ENCODE data around the gene KAT6B.

The KAT6B gene

DNA sequence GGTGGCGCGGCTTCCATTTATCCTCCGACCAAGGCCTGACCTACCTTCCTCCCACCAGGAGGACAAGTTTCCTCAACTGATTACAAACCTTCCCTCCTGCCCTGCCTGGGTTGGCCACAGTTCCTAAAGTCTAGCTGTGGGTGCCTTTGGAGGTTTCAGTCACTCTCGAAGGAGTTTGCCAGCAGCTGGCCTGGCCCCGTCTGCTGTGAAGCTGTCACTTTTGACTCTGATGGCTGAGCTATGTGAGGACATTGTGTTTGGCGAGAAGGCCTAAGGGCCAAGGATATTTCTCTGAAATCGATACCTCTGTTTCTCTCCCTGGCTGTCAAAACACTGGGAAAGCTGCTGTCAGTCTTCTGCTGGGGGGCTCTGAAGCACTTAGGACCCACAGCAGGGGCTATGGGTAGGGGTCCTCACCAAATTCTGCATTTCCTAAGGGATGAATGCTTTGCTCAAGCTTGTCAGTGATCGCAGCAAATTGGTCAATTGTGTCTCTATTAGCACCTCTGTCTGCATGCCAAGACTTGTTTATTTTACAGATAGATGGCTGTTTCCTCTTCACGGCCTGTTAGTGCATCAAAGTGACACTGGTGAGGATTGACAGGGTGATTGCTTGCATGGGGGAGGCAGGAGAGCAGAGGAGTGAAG, 253.2 kb downstream of the KAT6B start:
- no peak for DNase-seq

DNA sequence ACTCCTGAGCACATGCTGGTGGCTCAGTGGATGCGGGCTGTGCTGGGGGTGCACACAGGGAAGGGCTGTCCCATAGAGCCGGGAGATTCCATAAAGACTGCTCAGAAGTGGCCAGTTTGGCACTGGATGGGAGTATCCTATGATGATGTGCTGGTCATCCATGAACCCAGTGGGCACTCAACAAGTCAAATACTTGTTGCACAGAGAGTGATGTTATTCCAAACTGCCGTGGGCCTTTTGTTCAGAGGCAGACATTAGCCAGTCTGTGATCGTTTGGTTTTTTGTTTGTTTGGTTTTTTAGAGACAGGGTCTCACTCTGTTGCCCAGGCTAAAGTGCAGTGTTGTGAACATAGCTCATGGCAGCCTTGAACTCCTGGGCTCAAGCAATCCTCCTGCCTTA, 254.2 kb downstream of the KAT6B start:
- DNase-seq, result no peak

DNA sequence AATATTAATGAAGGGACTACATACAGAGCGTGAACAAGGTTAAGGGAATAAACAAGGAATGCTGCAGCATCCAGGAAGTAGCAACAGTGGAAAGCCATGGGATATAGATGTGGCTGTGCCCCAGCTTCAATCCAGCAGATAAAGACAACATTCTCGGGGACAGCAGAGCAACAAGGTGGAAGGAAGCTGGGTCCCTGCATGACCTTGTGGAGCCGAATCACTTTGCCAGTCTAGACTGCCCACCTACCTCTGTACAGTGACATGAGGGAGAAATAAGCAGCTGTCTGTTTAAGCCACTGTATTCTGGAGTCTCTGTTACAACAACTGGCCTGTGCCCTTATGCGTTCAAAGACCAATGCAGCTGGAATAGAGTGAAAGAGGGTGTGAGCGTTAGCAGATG, 255.0 kb downstream of the KAT6B start:
- no peak for DNase-seq
